Nephron progenitor cell (in vitro differentiated cells): ENCODE results near the gene FCN2.

Experiments
- DNase-seq: peaks from one replicate; pipeline ENCODE4 v3.0.0; 2021
- H3K27ac Mint-ChIP-seq: 2 replicates; pipeline ENCODE4 v1.8.0; 2021; ENCODE audit warnings: mild to moderate bottlenecking, moderate library complexity, mixed read lengths
- H3K27me3 Mint-ChIP-seq: 2 replicates; pipeline ENCODE4 v1.8.0; 2021; ENCODE audit warnings: mild to moderate bottlenecking, low read depth, mixed read lengths; ENCODE audit not compliant: poor library complexity
- H3K36me3 Mint-ChIP-seq: 2 replicates; pipeline ENCODE4 v1.8.0; 2021; ENCODE audit warnings: low read depth, mixed read lengths
- H3K4me1 Mint-ChIP-seq: 2 replicates; pipeline ENCODE4 v1.8.0; 2021; ENCODE audit warnings: mixed read lengths
- H3K4me3 Mint-ChIP-seq: 2 replicates; pipeline ENCODE4 v1.8.0; 2021; ENCODE audit warnings: mild to moderate bottlenecking, moderate library complexity, mixed read lengths
- H3K9me3 Mint-ChIP-seq: 2 replicates; pipeline ENCODE4 v1.8.0; 2021; ENCODE audit warnings: mild to moderate bottlenecking, moderate library complexity, mixed read lengths
- TF ChIP-seq, protein P1 (sequence below): fragments of 200-600 bp; sonication (generic); IDR thresholded peaks from 2 replicates; pipeline ENCODE4 v1.5.0; 2021; ENCODE audit warnings: antibody characterized with exemption

FCN2 gene

GRCh38 chr9:134891053-134891452, 10.4 kb downstream of the FCN2 start:
- TF ChIP-seq, protein P1, sequence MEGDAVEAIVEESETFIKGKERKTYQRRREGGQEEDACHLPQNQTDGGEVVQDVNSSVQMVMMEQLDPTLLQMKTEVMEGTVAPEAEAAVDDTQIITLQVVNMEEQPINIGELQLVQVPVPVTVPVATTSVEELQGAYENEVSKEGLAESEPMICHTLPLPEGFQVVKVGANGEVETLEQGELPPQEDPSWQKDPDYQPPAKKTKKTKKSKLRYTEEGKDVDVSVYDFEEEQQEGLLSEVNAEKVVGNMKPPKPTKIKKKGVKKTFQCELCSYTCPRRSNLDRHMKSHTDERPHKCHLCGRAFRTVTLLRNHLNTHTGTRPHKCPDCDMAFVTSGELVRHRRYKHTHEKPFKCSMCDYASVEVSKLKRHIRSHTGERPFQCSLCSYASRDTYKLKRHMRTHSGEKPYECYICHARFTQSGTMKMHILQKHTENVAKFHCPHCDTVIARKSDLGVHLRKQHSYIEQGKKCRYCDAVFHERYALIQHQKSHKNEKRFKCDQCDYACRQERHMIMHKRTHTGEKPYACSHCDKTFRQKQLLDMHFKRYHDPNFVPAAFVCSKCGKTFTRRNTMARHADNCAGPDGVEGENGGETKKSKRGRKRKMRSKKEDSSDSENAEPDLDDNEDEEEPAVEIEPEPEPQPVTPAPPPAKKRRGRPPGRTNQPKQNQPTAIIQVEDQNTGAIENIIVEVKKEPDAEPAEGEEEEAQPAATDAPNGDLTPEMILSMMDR = no peak
- Mint-ChIP-seq H3K4me3 (no peak overlapping the region), H3K4me1 (peaks cover 25% of the 10 kb centered on the region), H3K27me3 (no peaks in the 10 kb centered on the region), H3K36me3 (no peaks in the 10 kb centered on the region), H3K9me3 (peaks cover 26% of the 10 kb centered on the region), H3K27ac (no peak overlapping the region)
- DNase-seq = no peak

- peaks cover 26% of the 10 kb centered on the region for H3K9me3 Mint-ChIP-seq
- H3K27me3 Mint-ChIP-seq = no peaks in the 10 kb centered on the region
- TF ChIP-seq, protein P1 = no peak
- H3K4me1 Mint-ChIP-seq = peaks cover 25% of the 10 kb centered on the region
- H3K36me3 Mint-ChIP-seq = no peaks in the 10 kb centered on the region
- no peak overlapping the region for H3K4me3 Mint-ChIP-seq
- H3K27ac Mint-ChIP-seq = no peak overlapping the region
- DNase-seq = no peak
These were observed 11.1 kb downstream of the FCN2 start for GRCh38 chr9:134891713-134892112.

DNA sequence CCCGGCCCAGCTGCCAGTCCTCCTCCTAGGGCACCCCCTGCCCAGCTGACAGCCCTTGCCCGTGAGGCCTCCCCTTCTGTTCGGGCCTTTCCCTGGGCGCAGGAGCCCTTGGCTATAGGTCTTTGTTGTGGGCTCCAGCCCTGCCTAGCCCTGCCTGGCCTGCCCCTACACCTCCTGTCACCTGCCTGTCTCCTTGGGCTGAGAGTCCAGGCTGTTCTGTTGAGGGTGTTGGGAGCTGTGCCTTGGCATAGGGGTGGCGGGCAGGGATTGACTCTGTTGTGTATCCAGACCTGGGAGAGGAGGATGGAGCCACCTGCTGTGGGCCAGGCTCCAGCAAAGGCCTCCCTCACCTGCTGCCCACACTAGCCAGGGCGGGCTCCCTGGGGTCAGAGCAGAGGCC, 11.6 kb downstream of the FCN2 start:
- no peak overlapping the region for H3K4me3 Mint-ChIP-seq
- H3K27me3 Mint-ChIP-seq = no peaks in the 10 kb centered on the region
- peaks cover 25% of the 10 kb centered on the region for H3K4me1 Mint-ChIP-seq
- peaks cover 26% of the 10 kb centered on the region for H3K9me3 Mint-ChIP-seq
- no peak for DNase-seq
- no peak overlapping the region for H3K27ac Mint-ChIP-seq
- H3K36me3 Mint-ChIP-seq = no peaks in the 10 kb centered on the region
- TF ChIP-seq, protein P1 = no peak

DNA sequence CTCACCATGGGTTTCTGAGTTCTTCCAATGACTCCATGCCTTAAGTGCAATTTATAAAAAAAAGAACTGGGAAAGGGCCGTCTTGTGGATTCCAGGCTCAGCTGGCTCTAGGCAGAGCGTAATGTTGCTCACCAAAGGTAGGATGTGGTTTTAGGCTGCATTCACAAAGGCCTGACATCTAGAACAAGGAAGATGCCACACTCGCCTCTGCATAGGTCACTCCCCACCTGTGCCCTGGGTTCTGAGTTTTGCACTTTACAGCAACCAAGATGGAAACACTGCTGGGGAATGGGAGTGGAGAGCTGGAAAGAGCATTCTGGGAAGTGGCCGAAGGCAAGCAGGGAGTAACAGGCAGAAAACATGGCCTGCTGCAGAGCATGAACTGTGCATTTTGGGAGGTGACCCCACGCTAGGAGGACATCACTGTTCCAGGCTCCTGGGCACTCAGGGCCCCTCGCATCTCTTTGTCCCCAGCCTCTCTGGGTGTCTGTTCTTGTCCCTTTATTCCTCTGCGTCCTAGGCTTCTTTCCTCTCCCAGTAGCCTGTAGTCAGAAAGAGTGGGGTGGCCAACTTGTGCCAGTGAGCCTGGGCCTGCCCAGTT, 12.3 kb downstream of the FCN2 start:
- Mint-ChIP-seq H3K4me1 (peaks cover 21% of the 10 kb centered on the region), H3K9me3 (peaks cover 30% of the 10 kb centered on the region), H3K27me3 (no peaks in the 10 kb centered on the region), H3K27ac (no peak overlapping the region), H3K36me3 (no peaks in the 10 kb centered on the region), H3K4me3 (no peak overlapping the region)
- TF ChIP-seq, protein P1 = no peak
- no peak for DNase-seq

GRCh38 chr9:134894136-134894860, 13.7 kb downstream of the FCN2 start:
- Mint-ChIP-seq H3K36me3 (peaks cover 3% of the 10 kb centered on the region), H3K4me1 (peaks cover 20% of the 10 kb centered on the region), H3K27ac (no peak overlapping the region), H3K4me3 (no peak overlapping the region), H3K27me3 (no peaks in the 10 kb centered on the region), H3K9me3 (peaks cover 41% of the 10 kb centered on the region)
- TF ChIP-seq, protein P1 = no peak
- no peak for DNase-seq

DNA sequence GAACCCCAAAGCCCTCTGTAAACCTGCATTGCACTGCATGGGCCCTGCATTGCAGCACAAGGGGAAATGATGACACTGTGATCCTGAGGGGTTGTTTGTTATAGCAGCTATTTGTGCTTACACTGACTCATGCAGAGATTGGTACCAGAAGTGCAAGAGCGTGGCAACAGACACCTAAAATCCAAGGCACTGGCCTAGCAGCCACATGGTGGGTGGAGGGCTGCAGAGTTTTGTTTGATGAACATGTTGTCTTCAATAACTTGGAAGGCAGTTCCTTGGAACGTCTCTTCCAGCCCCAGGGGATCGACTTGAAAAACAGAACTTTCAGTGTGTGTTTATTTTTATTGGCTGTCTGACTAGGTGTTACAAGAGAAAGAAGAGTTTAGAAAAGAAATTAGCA, 14.5 kb downstream of the FCN2 start:
- H3K4me3 Mint-ChIP-seq = no peak overlapping the region
- peaks cover 49% of the 10 kb centered on the region for H3K9me3 Mint-ChIP-seq
- peaks cover 5% of the 10 kb centered on the region for H3K36me3 Mint-ChIP-seq
- no peak for DNase-seq
- H3K27me3 Mint-ChIP-seq = no peaks in the 10 kb centered on the region
- peaks cover 20% of the 10 kb centered on the region for H3K4me1 Mint-ChIP-seq
- H3K27ac Mint-ChIP-seq = no peak overlapping the region
- TF ChIP-seq, protein P1 = no peak
